ENCODE results near the gene GPT2. TPM values are rescaled to one million over a fixed set of nuclear protein-coding genes. Genes with fewer than 3 reads are reported as not detected.
A peak's percentile ranks its signal among the peaks of the same experiment; 100 is the strongest.

The GPT2 gene
- total RNA-seq, 1 experiment from 2014 or later: 68.8 TPM

GRCh38 chr16:46961373-46962353 lies 77.5 kb downstream of the GPT2 start:
- H3K27ac ChIP-seq (ENCODE audit: insufficient read length, low read depth, low read length): no peak overlapping the region
- no peak overlapping the region for H2BK5ac ChIP-seq (ENCODE audit: insufficient read length, low read length)
- H3T11ph ChIP-seq (ENCODE audit: low read length): no peak overlapping the region
- no peak overlapping the region for H4K8ac ChIP-seq (replicated peaks; ENCODE audit: insufficient read length, low read depth, low read length)
- no peak for DNase-seq
- H4K20me1 ChIP-seq (ENCODE audit: control insufficient read depth, insufficient read depth, insufficient read length): no peaks in the 10 kb centered on the region
- no peak overlapping the region for H3K18ac ChIP-seq (ENCODE audit: insufficient read length, low read depth, low read length)
- no peak overlapping the region for H2BK12ac ChIP-seq (ENCODE audit: insufficient read length, low read depth, low read length)
- H3K27me3 ChIP-seq (ENCODE audit: insufficient read depth, low read length): no peaks in the 10 kb centered on the region
- no peaks in the 10 kb centered on the region for H3K9me3 ChIP-seq (ENCODE audit: control insufficient read depth, low read depth, low read length)
- no peak overlapping the region for H3K14ac ChIP-seq (ENCODE audit: insufficient read depth, low read length)
- no peaks in the 10 kb centered on the region for H3K79me1 ChIP-seq (ENCODE audit: insufficient read depth, low read depth, low read length, poor library complexity, severe bottlenecking)
- Mint-ChIP-seq H3K27ac (peak overlapping the region; percentile 13 to 77 (median 64); a peak in 6 of 7 replicates), H3K4me3 (no peak overlapping the region), H3K36me3 (ENCODE audit: insufficient read depth in 1 of 3, low read depth in 3 of 3) (peaks cover 59 to 94% (median 90%) of the 10 kb centered on the region in 3 experiments), H3K27me3 (ENCODE audit: low read depth) (no peaks in the 10 kb centered on the region), H3K9me3 (no peaks in the 10 kb centered on the region), H3K4me1 (peaks cover 25 to 28% of the 10 kb centered on the region in 2 experiments)
- no CpG with 5 or more reads among the region's 9 CpGs for WGBS (ENCODE audit: extremely low coverage, insufficient read length, low lambda C conversion rate)
- H3K4ac ChIP-seq (ENCODE audit: low read depth, low read length): no peak overlapping the region
- no peaks in the 10 kb centered on the region for H3K79me2 ChIP-seq (ENCODE audit: insufficient read depth, low read length)
- no peak overlapping the region for H2BK120ac ChIP-seq (ENCODE audit: low read depth, low read length, poor library complexity, severe bottlenecking)
- H3K56ac ChIP-seq (ENCODE audit: insufficient read length, low read depth, low read length): no peak overlapping the region
- H2BK20ac ChIP-seq (ENCODE audit: low read depth, low read length, poor library complexity, severe bottlenecking): no peak overlapping the region
- no peak overlapping the region for H3K23ac ChIP-seq (ENCODE audit: insufficient read length, low read depth, low read length)
- TF ChIP-seq CTCF (conservative IDR thresholded peaks at IDR 0.05): no peak
- no peak overlapping the region for H2BK15ac ChIP-seq (ENCODE audit: low read depth, low read length)
- H4K91ac ChIP-seq (ENCODE audit: insufficient read length, low read depth, low read length): no peak overlapping the region
- H3K4me2 ChIP-seq (ENCODE audit: insufficient read depth, insufficient read length, low read length): no peak overlapping the region
- peaks cover 5% of the 10 kb centered on the region; the same call in 1 of the 2 replicates for H3K4me1 ChIP-seq (ENCODE audit: insufficient read depth, low read length)
- H2AK5ac ChIP-seq (ENCODE audit: insufficient read length, low read length): no peak overlapping the region
- H2AFZ ChIP-seq (ENCODE audit: low read length): no peak overlapping the region
- H3K9ac ChIP-seq (ENCODE audit: extremely low read depth, insufficient read length, low read length): no peak overlapping the region
- H4K5ac ChIP-seq (ENCODE audit: insufficient read length, low read depth, low read length): no peak overlapping the region
- no peaks in the 10 kb centered on the region for H3K23me2 ChIP-seq (ENCODE audit: insufficient read length, low read depth, low read length, poor library complexity, severe bottlenecking)
